Nephron progenitor cell (in vitro differentiated cells): ENCODE results near the gene ZNF774.
"Not testable (repeated sequence)": the region's sequence is repeated elsewhere in the genome, so short reads cannot be mapped to it uniquely, and the experiment has no call there.

ENCODE experiments used
- DNase-seq: peaks from one replicate; pipeline ENCODE4 v3.0.0; 2021
- H3K27ac Mint-ChIP-seq: 2 replicates; pipeline ENCODE4 v1.8.0; 2021; ENCODE audit warnings: mild to moderate bottlenecking, moderate library complexity, mixed read lengths
- H3K27me3 Mint-ChIP-seq: 2 replicates; pipeline ENCODE4 v1.8.0; 2021; ENCODE audit warnings: mild to moderate bottlenecking, low read depth, mixed read lengths; ENCODE audit not compliant: poor library complexity
- H3K36me3 Mint-ChIP-seq: 2 replicates; pipeline ENCODE4 v1.8.0; 2021; ENCODE audit warnings: low read depth, mixed read lengths
- H3K4me1 Mint-ChIP-seq: 2 replicates; pipeline ENCODE4 v1.8.0; 2021; ENCODE audit warnings: mixed read lengths
- H3K4me3 Mint-ChIP-seq: 2 replicates; pipeline ENCODE4 v1.8.0; 2021; ENCODE audit warnings: mild to moderate bottlenecking, moderate library complexity, mixed read lengths
- H3K9me3 Mint-ChIP-seq: 2 replicates; pipeline ENCODE4 v1.8.0; 2021; ENCODE audit warnings: mild to moderate bottlenecking, moderate library complexity, mixed read lengths
- CTCF ChIP-seq: fragments of 200-600 bp; sonication (generic); IDR thresholded peaks from 2 replicates; pipeline ENCODE4 v1.5.0; 2021; ENCODE audit warnings: antibody characterized with exemption

Gene ZNF774

GRCh38 chr15:90407871-90408317 is 55.8 kb downstream of the ZNF774 start:
- DNase-seq: no peak
- Mint-ChIP-seq H3K9me3 (peaks cover 13% of the 10 kb centered on the region), H3K27ac (no peak overlapping the region), H3K4me3 (no peak overlapping the region), H3K4me1 (peaks cover 19% of the 10 kb centered on the region), H3K27me3 (peaks cover 3% of the 10 kb centered on the region), H3K36me3 (peaks cover 20% of the 10 kb centered on the region)
- TF ChIP-seq CTCF: no peak

GRCh38 chr15:90408657-90409056 is 56.6 kb downstream of the ZNF774 start:
- H3K4me3 Mint-ChIP-seq: no peak overlapping the region
- H3K27me3 Mint-ChIP-seq: peaks cover 3% of the 10 kb centered on the region
- no peak for TF ChIP-seq CTCF
- peaks cover 13% of the 10 kb centered on the region for H3K9me3 Mint-ChIP-seq
- H3K4me1 Mint-ChIP-seq: peaks cover 19% of the 10 kb centered on the region
- no peak for DNase-seq
- no peak overlapping the region for H3K27ac Mint-ChIP-seq
- peaks cover 20% of the 10 kb centered on the region for H3K36me3 Mint-ChIP-seq

DNA sequence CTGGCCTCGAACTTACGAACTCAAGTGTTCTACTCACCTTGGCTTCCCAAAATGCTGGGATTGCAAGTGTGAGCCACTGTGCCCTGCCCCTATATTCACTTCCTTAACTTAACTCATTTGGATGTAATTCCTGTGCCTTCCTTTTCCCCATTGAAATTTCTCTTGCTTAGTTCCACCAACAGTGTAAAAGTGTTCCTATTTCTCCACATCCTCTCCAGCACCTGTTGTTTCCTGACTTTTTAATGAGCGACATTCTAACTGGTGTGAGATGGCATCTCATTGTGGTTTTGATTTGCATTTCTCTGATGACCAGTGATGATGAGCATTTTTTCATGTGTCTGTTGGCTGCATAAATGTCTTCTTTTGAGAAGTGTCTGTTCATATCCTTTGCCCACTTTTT is 57.5 kb downstream of the ZNF774 start:
- H3K36me3 Mint-ChIP-seq: peaks cover 20% of the 10 kb centered on the region
- H3K9me3 Mint-ChIP-seq: peaks cover 13% of the 10 kb centered on the region
- H3K4me3 Mint-ChIP-seq, DNase-seq, H3K27me3 Mint-ChIP-seq: not testable (repeated sequence)
- H3K27ac Mint-ChIP-seq: peak overlapping the region; percentile 33
- H3K4me1 Mint-ChIP-seq: peaks cover 23% of the 10 kb centered on the region

DNA sequence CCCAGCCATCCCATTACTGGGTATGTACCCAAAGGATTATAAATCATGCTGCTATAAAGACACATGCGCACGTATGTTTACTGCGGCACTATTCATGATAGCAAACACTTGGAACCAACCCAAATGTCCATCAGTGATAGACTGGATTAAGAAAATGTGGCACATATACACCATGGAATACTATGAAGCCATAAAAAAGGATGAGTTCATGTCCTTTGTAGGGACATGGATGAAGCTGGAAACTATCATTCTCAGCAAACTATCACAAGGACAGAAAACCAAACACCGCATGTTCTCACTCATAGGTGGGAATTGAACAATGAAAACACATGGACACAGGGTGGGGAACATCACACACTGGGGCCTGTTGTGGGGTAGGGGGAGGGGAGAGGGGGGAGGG is 58.2 kb downstream of the ZNF774 start:
- Mint-ChIP-seq H3K36me3 (peaks cover 20% of the 10 kb centered on the region), H3K4me1 (peaks cover 20% of the 10 kb centered on the region), H3K9me3 (peaks cover 13% of the 10 kb centered on the region)
- H3K27me3 Mint-ChIP-seq, H3K27ac Mint-ChIP-seq, H3K4me3 Mint-ChIP-seq, DNase-seq: not testable (repeated sequence)

- Mint-ChIP-seq H3K27me3 (peaks cover 3% of the 10 kb centered on the region), H3K4me3 (no peak overlapping the region), H3K4me1 (peaks cover 15% of the 10 kb centered on the region), H3K36me3 (peaks cover 20% of the 10 kb centered on the region), H3K9me3 (peaks cover 13% of the 10 kb centered on the region), H3K27ac (no peak overlapping the region)
- TF ChIP-seq CTCF: no peak
- no peak for DNase-seq
Observed at GRCh38 chr15:90411176-90411575, 59.1 kb downstream of the ZNF774 start.
